Upper lobe of right lung (tissue), 1 donor: Measurements from ENCODE around the gene IL5RA. TPM values are rescaled to one million over a fixed set of nuclear protein-coding genes. Genes with fewer than 3 reads are reported as not detected.

Experiments used
- ATAC-seq: fragments of 200-7000 bp; cut with Tn5 transposase; one replicate; pipeline ENCODE4 v1.9.1; 2020; ENCODE audit warnings: mild to moderate bottlenecking, moderate library complexity
- DNase-seq: peaks from one replicate; pipeline ENCODE4 v3.0.0-alpha.2; 2020
- H3K27ac ChIP-seq: fragments of 200-600 bp; one replicate; pipeline ENCODE4 v1.8.0; 2022
- H3K27me3 ChIP-seq: fragments of 200-600 bp; one replicate; pipeline ENCODE4 v1.8.0; 2022; ENCODE audit warnings: mild to moderate bottlenecking
- H3K36me3 ChIP-seq: fragments of 200-600 bp; one replicate; pipeline ENCODE4 v1.8.0; 2022
- H3K4me1 ChIP-seq: fragments of 200-600 bp; one replicate; pipeline ENCODE4 v1.8.0; 2022
- H3K4me3 ChIP-seq: fragments of 200-600 bp; one replicate; pipeline ENCODE4 v1.8.0; 2022; ENCODE audit warnings: mild to moderate bottlenecking
- H3K9me3 ChIP-seq: fragments of 200-600 bp; one replicate; pipeline ENCODE4 v1.8.0; 2022
- intact Hi-C: fragments of 100-400 bp; cut with DNase I; formaldehyde crosslinking; loops from one replicate; pipeline ENCODE4 v1.11.0; 2022
- total RNA-seq: library from RNA; stranded (reverse); fragmentation: NEBNext Ultra II Directional; extraction: Animal tissue kit (Norgen Biotek cat#: 25700); gene quantifications from one replicate; pipeline ENCODE4 v1.2.1, GENCODE V29; 2021
- TF ChIP-seq, protein P1 (sequence below): fragments of 200-600 bp; IDR thresholded peaks from one replicate; pipeline ENCODE4 v1.8.0; 2022; ENCODE audit warnings: antibody characterized with exemption
- donor health status: DM: no; HTN: yes; CAD: no; lungs with severe emphysema.

IL5RA gene
- total RNA-seq, 1 donor from 2014 or later, result 0.69 TPM

DNA sequence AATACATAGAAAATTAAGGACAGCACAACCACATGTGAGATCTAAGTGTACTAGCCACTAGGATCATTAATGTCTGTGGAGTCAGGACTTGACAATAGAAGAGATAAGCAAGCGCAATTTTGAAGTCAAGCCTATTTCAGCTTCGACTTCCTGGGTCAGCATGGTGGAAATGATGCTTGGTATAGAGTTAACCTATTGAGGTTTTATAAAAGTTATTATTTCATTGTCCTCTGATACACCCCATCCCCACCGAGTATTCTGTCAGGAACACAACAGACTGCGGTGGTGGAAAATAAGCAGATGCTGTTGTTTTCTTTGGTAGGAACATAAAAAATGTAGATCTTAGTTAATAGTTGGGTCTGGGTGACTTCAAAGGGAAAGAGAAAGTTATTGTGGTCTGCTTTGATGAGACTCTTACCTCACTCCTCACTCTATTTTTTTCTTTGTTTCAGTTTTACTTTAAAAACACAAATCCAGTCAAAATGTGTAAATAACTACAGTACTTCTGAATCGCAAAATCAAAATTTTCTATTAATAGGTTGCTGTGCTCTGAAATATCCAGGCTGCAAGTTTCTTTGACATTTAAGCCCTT is 82.1 kb downstream of the IL5RA start:
- intact Hi-C loops, result no loop called here
- H3K4me1 ChIP-seq, result peaks cover 7% of the 10 kb centered on the region

DNA sequence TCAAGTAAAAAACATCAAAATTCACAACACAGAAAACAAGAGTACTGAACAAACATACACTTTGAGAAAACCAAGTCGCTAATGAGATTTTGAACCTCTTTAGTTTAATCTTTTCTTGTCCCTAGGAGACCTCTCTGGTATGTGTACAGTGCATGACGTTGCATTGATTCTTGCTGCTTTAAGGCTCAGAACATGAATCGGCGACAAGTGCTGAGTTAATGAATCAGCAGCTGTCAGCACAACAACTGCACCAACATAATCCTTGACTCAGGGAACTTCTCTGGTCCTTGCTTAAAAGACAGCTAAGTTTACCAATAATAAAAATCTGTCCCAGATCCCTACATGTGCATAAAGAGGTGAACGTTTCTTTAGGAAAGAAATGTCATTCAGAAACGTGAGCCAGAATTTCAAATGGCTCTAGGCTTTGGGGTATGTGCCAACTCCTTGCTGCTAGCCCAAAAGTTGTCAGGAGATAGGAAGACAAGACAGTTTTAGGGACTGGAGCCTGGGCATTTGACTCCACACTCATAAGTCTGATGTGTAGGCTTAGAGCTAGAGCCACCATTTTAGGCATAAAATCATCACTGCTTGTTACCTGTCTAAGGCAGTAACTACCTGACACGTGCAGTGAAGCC is 86.9 kb downstream of the IL5RA start:
- ATAC-seq (no peak), DNase-seq (no peak)
- H3K9me3 ChIP-seq, result no peaks in the 10 kb centered on the region
- TF ChIP-seq, protein P1, sequence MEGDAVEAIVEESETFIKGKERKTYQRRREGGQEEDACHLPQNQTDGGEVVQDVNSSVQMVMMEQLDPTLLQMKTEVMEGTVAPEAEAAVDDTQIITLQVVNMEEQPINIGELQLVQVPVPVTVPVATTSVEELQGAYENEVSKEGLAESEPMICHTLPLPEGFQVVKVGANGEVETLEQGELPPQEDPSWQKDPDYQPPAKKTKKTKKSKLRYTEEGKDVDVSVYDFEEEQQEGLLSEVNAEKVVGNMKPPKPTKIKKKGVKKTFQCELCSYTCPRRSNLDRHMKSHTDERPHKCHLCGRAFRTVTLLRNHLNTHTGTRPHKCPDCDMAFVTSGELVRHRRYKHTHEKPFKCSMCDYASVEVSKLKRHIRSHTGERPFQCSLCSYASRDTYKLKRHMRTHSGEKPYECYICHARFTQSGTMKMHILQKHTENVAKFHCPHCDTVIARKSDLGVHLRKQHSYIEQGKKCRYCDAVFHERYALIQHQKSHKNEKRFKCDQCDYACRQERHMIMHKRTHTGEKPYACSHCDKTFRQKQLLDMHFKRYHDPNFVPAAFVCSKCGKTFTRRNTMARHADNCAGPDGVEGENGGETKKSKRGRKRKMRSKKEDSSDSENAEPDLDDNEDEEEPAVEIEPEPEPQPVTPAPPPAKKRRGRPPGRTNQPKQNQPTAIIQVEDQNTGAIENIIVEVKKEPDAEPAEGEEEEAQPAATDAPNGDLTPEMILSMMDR, result no peak
- intact Hi-C loops, result no loop called here
- H3K27ac ChIP-seq, result no peak overlapping the region
- H3K4me1 ChIP-seq, result no peaks in the 10 kb centered on the region
- no peaks in the 10 kb centered on the region for H3K36me3 ChIP-seq
- no peak overlapping the region for H3K4me3 ChIP-seq
- H3K27me3 ChIP-seq, result no peaks in the 10 kb centered on the region

More for the DNA sequence above, 82.1 kb downstream of the IL5RA start:
- H3K4me3 ChIP-seq, result no peak overlapping the region
- TF ChIP-seq, protein P1, result no peak
- no peak for DNase-seq
- no peak overlapping the region for H3K27ac ChIP-seq
- H3K9me3 ChIP-seq, result no peaks in the 10 kb centered on the region
- no peaks in the 10 kb centered on the region for H3K27me3 ChIP-seq
- no peaks in the 10 kb centered on the region for H3K36me3 ChIP-seq
- no peak for ATAC-seq

DNA sequence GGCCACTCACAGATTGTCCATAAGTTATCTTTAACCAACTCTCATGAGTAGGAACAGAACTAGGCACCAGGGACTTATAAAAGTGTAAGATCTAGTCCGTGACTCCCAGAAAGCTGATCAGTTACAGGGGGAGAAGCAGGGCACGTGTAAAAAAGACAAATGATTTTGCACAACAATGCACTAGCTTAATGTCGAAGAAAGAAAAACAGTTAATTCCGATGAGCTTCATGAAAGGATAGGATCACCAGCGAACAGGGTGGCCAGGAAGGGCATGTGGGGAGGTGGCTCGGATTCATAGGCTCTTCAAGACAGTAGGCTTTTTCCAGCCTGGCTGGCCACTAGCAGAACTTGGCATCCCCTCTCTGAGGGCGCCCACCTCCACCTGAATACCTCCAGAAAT is 90.0 kb downstream of the IL5RA start:
- Histone ChIP-seq H3K4me1 (peaks cover 2% of the 10 kb centered on the region), H3K36me3 (no peaks in the 10 kb centered on the region), H3K27ac (no peak overlapping the region), H3K4me3 (no peak overlapping the region), H3K27me3 (no peaks in the 10 kb centered on the region), H3K9me3 (no peaks in the 10 kb centered on the region)
- no peak for ATAC-seq
- intact Hi-C loops, result no loop called here
- DNase-seq, result no peak
- TF ChIP-seq, protein P1, result no peak

Other genes starting within 250 kb of the IL5RA start
- 27.3 TPM for gene TRNT1, start 16.6 kb upstream of the IL5RA start, total RNA-seq
- gene CRBN, start 69.3 kb upstream of the IL5RA start, total RNA-seq, result 56.0 TPM